HAP-1 (cell line): ENCODE data around the gene G3BP1.
"Not testable (repeated sequence)": the region's sequence is repeated elsewhere in the genome, so short reads cannot be mapped to it uniquely, and the experiment has no call there.

Experiments
- DNase-seq, 2 experiments: peaks; one replicate each; pipeline ENCODE4 v3.0.0-alpha.2; 2016 to 2020; ENCODE audit warnings: low spot score in 2 of 2
- H3K27me3 ChIP-seq: fragments of 250-450 bp; sonication (Bioruptor Pico); 2 replicates; pipeline ENCODE4 v1.5.1; 2020; ENCODE audit warnings: low read depth, mild to moderate bottlenecking, moderate library complexity
- H3K36me3 ChIP-seq: fragments of 250-450 bp; sonication (Bioruptor Pico); replicated peaks from 2 replicates; pipeline ENCODE4 v1.5.1; 2020; ENCODE audit warnings: mild to moderate bottlenecking
- H3K4me1 ChIP-seq: fragments of 250-450 bp; sonication (Bioruptor Pico); 2 replicates; pipeline ENCODE4 v1.5.1; 2020; ENCODE audit warnings: mild to moderate bottlenecking
- H3K4me3 ChIP-seq: fragments of 250-450 bp; sonication (Bioruptor Pico); 2 replicates; pipeline ENCODE4 v1.5.1; 2020; ENCODE audit warnings: mild to moderate bottlenecking, moderate library complexity
- H3K9me3 ChIP-seq: fragments of 250-450 bp; sonication (Bioruptor Pico); 2 replicates; pipeline ENCODE4 v1.5.1; 2020; ENCODE audit warnings: mild to moderate bottlenecking, moderate library complexity
- in situ Hi-C: fragments of 300-500 bp; cut with MboI; formaldehyde crosslinking; loops from 3 replicates; pipeline ENCODE4 v1.14.3; 2020; ENCODE audit warnings: low sequenced_read_pairs, inconsistent platforms, mixed read lengths

Gene G3BP1

GRCh38 chr5:151771259-151772028, at the start of gene G3BP1:
TSS of gene G3BP1 (plus strand) at chr5:151771954. CDS start at chr5:151786621, 14,667 bp downstream.
- Histone ChIP-seq H3K4me3 (peak within 1 kb of the TSS; percentile 80), H3K36me3 (peaks cover 19% of the 10 kb centered on the region), H3K27me3 (no peaks in the 10 kb centered on the region), H3K4me1 (peaks cover 24% of the 10 kb centered on the region), H3K9me3 (no peaks in the 10 kb centered on the region)
- DNase-seq: peak; percentile 100
- in situ Hi-C loops: no loop called here

DNA sequence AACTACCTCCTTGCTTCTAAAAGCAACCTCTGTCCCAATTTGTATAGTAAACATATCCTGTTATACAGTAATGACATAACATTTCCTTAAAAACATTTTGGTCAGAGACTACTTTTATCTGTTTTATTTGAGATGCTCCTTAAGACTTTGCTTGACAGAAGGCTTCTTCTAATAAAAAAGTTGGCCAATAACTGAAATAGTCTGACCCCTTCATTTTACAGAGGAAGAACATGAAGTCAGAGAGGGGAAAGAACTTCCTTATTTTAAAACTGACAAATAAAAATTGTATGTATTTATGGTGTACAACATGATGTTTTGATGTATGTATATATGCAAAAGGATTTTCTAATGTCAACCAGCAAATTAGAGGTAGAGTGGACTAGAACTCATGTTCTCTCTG, 49.2 kb upstream of the G3BP1 start:
- in situ Hi-C loops: no loop called here
- H3K4me1 ChIP-seq: no peaks in the 10 kb centered on the region
- H3K36me3 ChIP-seq: no peaks in the 10 kb centered on the region
- H3K27me3 ChIP-seq: no peaks in the 10 kb centered on the region
- DNase-seq: no peak
- H3K9me3 ChIP-seq: no peaks in the 10 kb centered on the region
- H3K4me3 ChIP-seq: no peak overlapping the region

DNA sequence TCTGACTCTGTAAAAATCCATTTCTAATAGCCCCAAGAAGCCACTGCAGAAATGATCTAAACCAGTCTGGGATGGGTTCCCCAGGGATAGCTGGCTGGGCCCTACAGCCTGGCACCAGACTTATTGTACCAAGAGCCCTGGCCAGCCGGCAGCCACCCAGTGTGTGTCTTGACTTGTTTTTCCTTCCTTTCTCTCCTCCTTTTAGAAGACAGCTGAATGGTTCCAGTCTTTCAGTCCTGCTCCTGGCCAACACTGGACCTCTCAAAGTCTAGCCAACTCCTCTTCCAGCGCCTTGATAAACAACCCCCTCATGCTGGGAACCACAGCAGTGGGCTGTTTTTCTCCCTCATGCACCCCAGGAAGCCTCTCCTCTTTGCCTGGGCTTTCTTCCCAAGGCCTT, 47.4 kb upstream of the G3BP1 start:
- no peaks in the 10 kb centered on the region for H3K36me3 ChIP-seq
- H3K4me1 ChIP-seq: no peaks in the 10 kb centered on the region
- in situ Hi-C loops: no loop called here
- H3K9me3 ChIP-seq: no peaks in the 10 kb centered on the region
- no peak for DNase-seq
- H3K4me3 ChIP-seq: no peak overlapping the region
- H3K27me3 ChIP-seq: no peaks in the 10 kb centered on the region

DNA sequence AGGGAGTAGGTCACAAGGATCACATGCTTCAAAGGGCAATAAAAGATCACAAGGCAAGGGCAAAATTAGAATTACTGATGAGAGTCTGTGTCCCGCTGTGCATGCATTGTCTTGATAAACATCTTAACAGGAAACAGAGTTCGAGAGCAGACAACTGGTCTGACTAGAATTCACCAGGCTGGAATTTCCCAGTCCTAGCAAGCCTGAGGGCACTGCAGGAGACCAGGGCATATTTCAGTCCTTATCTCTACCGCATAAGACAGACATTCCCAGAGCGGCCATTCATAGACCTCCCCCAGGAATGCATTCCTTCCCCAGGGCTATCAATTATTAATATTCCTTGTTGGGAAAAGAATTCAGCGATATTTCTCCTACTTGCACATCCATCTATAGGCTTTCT, 42.2 kb upstream of the G3BP1 start:
- H3K4me1 ChIP-seq, H3K36me3 ChIP-seq, H3K27me3 ChIP-seq, DNase-seq, H3K4me3 ChIP-seq, in situ Hi-C loops, H3K9me3 ChIP-seq: not testable (repeated sequence)

- no peaks in the 10 kb centered on the region for H3K9me3 ChIP-seq
- DNase-seq: no peak
- no peaks in the 10 kb centered on the region for H3K36me3 ChIP-seq
- H3K4me3 ChIP-seq: no peak overlapping the region
- no peaks in the 10 kb centered on the region for H3K4me1 ChIP-seq
- no peaks in the 10 kb centered on the region for H3K27me3 ChIP-seq
- in situ Hi-C loops: no loop called here
These were observed 41.4 kb upstream of the G3BP1 start for GRCh38 chr5:151730381-151730780.

DNA sequence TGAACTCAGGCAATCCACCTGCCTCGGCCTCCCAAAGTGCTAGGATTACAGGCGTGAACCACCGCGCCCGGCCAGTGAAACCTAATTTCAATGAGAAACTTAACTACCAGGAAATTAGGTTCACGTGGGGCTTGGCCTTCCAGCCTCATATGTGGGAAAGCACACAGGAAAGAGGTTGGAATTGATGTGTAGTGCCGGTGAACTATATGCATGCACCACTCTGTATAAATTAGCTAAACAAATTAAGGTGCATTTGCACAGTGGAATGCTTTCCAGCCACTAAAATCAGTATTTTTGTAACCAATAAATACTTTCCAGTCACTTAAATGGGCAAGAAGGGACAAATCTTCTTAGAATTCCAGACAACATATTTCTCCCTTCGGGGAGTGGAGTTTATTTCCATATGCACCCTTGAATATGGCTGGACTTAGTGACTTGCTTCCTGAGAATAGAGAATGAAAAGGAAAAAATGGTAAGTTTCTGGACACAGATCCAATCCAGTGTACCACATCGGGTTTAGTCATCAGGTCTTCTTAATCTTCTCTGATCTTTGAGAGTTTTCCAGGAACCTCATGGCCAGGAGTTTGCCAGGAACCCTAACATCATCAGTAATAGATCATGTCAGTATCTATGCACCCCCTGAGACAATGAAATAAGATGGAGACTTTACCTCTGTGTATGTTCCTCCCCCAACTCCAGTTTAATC, 38.2 kb upstream of the G3BP1 start:
- H3K4me3 ChIP-seq: no peak overlapping the region
- H3K36me3 ChIP-seq: no peaks in the 10 kb centered on the region
- no peaks in the 10 kb centered on the region for H3K27me3 ChIP-seq
- no peaks in the 10 kb centered on the region for H3K9me3 ChIP-seq
- DNase-seq: no peak
- H3K4me1 ChIP-seq: no peaks in the 10 kb centered on the region
- in situ Hi-C loops: no loop called here

- H3K36me3 ChIP-seq: no peaks in the 10 kb centered on the region
- H3K9me3 ChIP-seq: no peaks in the 10 kb centered on the region
- no peak for DNase-seq
- no peaks in the 10 kb centered on the region for H3K4me1 ChIP-seq
- H3K4me3 ChIP-seq: no peak overlapping the region
- H3K27me3 ChIP-seq: no peaks in the 10 kb centered on the region
- in situ Hi-C loops: no loop called here
These were observed 37.7 kb upstream of the G3BP1 start for GRCh38 chr5:151734064-151734408.

DNA sequence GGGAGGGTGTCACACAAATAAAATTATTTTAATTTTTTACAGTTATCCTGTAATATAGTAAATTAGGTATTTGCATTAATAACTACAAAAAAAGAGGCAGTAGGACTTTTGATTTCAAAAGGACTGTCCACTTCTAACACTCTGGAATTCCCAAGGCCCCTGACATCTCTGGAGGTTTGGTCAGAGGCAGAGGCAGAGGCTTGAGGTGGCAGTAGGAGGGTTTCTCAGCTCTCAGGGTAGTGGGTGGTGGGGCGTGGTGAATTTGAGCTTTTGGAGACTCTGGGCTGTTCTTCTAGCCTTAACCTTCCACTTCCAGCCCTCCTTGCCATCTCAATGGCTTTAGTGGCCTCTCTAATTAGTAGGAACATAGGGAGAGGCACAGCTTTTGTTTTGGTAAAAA, 36.1 kb upstream of the G3BP1 start:
- no peaks in the 10 kb centered on the region for H3K4me1 ChIP-seq
- no peaks in the 10 kb centered on the region for H3K36me3 ChIP-seq
- no peak for DNase-seq
- no peaks in the 10 kb centered on the region for H3K9me3 ChIP-seq
- H3K4me3 ChIP-seq: no peak overlapping the region
- H3K27me3 ChIP-seq: no peaks in the 10 kb centered on the region
- in situ Hi-C loops: no loop called here

GRCh38 chr5:151737431-151737830, 34.3 kb upstream of the G3BP1 start:
- Histone ChIP-seq H3K4me1 (no peaks in the 10 kb centered on the region), H3K27me3 (no peaks in the 10 kb centered on the region), H3K9me3 (no peaks in the 10 kb centered on the region), H3K36me3 (no peaks in the 10 kb centered on the region), H3K4me3 (no peak overlapping the region)
- in situ Hi-C loops: no loop called here
- no peak for DNase-seq

DNA sequence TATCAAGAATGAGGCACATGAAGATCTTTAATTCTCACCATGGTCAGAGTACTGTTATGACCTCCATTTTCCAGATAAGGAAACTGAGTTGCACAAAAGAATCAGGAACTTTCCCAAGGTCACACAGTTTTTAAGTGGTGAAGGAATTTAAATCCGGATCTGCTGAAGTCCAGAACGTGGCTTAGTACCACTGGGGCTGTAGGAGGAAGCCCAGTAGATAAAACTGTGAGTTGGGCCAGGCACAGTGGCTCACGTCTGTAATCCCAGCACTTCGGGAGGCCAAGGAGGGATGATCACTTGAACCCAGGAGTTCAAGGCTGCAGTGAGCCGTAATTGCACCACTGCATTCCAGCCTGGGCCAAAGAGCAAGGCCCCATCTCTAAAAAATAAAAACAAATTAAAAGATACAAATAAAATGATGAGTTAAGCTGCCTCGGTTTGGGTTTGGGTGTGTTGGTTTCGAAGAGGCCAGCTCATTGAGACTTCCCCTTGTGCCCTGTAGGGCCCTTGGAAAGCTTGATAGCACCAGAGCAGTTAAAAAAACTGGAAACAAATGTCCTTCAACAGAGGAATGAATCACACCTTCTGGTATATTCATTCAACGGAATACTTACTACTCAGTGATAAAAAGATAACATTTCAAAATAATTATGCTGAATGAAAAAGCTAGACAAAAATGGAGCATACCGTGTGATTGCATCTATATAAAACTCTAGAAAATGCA, 33.5 kb upstream of the G3BP1 start:
- H3K9me3 ChIP-seq: no peaks in the 10 kb centered on the region
- no peaks in the 10 kb centered on the region for H3K36me3 ChIP-seq
- no peak for DNase-seq
- in situ Hi-C loops: no loop called here
- H3K4me1 ChIP-seq: no peaks in the 10 kb centered on the region
- no peak overlapping the region for H3K4me3 ChIP-seq
- H3K27me3 ChIP-seq: no peaks in the 10 kb centered on the region

DNA sequence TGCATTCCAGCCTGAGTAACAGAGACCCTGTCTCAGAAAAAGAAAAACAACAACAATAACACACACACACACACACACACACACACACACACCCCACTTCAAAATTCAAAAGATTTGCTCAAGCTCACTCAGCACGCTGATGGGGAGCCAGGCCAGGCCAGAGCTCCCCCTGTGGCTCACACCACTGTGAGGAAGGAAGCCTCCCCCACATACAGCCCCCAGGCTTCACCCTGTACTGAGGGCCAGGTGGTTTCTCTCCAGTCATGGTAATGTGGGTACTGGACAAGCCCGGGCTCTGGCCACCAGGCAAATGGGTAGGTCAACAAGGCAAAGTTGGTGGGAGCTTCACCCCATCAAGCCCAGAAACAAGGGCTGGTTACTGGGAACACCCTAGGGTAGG, 32.4 kb upstream of the G3BP1 start:
- no peaks in the 10 kb centered on the region for H3K4me1 ChIP-seq
- no peaks in the 10 kb centered on the region for H3K9me3 ChIP-seq
- no peaks in the 10 kb centered on the region for H3K36me3 ChIP-seq
- in situ Hi-C loops: no loop called here
- DNase-seq: no peak
- no peak overlapping the region for H3K4me3 ChIP-seq
- no peaks in the 10 kb centered on the region for H3K27me3 ChIP-seq

DNA sequence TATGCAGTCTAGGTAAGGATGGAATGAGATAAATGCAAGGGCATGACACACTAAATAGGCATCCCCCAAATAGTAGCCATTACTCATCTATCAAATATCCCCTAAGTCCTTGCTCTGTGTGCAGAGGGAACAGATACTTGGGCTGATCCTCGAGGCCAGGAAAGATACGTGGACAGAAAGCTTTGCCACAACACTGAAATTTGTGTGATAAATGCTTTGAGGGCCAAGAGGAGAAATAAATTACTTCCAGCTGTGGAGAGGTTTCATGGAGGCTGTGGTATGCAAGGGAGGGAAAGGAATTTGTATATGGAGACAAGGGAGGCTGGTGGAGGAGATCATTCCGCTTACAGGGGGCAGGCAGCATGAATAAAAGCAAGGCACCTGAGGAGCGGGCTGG, 31.8 kb upstream of the G3BP1 start:
- DNase-seq: no peak
- H3K4me3 ChIP-seq: no peak overlapping the region
- no peaks in the 10 kb centered on the region for H3K9me3 ChIP-seq
- no peaks in the 10 kb centered on the region for H3K4me1 ChIP-seq
- H3K27me3 ChIP-seq: no peaks in the 10 kb centered on the region
- in situ Hi-C loops: loop anchor here (5.0 kb wide), 1 partner anchor 78 kb away; no protein-coding TSS in a partner anchor
- no peaks in the 10 kb centered on the region for H3K36me3 ChIP-seq

- no peaks in the 10 kb centered on the region for H3K4me1 ChIP-seq
- no peaks in the 10 kb centered on the region for H3K27me3 ChIP-seq
- H3K36me3 ChIP-seq: peaks cover 4% of the 10 kb centered on the region; the same call in 1 of the 2 replicates
- H3K4me3 ChIP-seq: no peak overlapping the region
- DNase-seq: peak; percentile 55 to 68
- in situ Hi-C loops: loop anchor here (5.0 kb wide), 1 partner anchor 78 kb away; no protein-coding TSS in a partner anchor
- no peaks in the 10 kb centered on the region for H3K9me3 ChIP-seq
These were observed 31.3 kb upstream of the G3BP1 start for GRCh38 chr5:151740336-151740942.
